ENCODE measurements around the gene GDPD4.
A peak's percentile ranks its signal among the peaks of the same experiment; 100 is the strongest.

GDPD4 gene

DNA sequence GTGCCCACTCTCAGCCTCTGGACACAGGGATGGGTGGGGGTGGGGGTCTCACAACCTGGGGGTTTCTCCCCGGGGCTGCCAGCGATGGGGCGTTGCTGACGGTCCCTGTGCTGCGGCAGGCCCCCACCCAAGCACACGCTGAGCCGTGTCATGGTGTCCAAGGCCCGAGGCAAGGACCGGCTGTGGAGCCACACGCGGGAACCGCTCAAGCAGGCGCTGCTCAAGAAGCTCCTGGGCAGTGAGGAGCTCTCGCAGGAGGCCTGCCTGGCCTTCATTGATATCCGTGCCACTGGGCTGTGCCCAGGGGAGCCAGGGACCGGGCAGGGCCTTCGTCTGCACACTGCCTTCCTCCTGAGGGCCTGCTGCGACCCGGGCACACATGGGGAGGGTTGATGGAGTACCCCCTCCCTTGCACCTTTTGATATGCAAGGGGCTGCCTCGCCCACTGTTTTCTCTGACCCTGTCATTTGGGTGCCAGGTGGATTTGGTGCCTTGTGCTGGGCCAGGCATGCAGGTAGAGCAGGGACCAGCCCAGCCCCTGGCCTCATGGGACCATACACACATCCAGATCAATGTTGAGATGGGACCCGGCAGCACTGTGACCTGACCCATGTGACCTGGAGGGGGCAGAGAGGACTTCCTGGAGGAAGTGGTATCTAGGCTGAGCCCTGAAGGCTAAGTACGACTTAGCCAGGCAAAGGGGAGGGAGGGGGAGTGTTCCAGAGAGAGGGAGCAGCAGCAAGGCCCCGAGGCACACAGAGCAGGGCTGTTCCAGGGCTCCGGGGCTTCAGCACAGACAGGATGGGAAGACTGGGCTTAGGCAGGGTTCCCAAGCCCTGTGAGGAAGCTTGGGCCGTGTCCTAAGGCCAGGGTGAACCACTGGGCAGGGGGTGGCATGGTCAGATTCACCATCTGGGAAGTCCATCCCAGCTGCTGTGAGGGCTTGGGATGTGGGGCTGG lies 98.3 kb downstream of the GDPD4 start:
- no peak for DNase-seq

DNA sequence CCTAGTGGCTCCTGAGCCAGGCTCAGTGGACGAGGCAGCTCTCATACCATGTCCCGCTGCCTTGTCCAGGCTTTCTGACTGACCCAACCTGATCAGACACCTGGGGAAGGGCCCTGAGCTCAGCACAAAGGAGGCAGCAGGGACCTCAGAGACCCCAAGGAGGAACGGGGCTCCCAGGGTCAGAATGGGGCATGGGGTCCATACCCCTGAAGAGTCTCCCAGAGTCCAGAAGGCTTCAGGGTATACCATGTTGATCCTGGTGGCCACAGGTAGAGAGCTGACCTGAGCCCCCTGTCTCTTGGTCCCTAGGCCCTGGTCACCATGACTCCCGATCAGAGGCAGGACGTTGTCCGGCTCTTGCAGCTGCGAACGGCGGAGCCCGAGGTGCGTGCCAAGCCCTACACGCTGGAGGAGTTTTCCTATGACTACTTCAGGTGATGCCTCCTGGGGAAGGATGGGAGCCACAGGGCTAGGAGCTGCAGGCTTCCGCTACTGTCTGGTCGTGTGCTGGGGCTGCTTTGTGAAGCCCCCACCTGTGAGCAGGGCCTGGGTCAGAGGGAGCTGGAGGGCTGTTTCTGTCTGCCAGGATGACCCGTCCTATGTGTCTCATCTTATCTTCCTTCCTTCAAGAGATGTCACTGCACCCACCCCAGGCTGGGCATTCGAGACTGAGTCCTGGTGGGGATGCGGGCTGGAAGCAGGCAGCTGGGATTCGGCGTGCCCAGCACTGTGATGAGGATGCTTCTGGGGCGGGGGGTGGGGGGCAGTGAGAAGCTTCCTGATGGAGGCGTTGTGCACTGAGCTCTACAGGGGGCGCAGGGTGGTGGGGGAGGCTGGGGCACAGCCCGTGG lies 99.3 kb downstream of the GDPD4 start:
- no peak for DNase-seq

DNA sequence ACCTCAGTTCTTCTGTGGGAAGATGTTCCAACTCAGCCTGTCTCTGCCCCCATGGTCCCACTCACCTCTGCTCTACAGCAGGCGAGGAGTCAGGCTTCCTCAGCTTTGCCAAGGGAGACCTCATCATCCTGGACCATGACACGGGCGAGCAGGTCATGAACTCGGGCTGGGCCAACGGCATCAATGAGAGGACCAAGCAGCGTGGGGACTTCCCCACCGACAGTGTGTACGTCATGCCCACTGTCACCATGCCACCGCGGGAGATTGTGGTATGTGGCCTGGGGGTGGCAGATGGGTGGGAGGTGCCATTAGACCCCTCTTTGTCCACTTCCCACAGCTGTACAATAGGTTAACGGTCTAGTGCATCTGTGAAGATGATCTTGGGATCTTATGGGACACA lies 100.1 kb downstream of the GDPD4 start:
- no peak for DNase-seq

DNA sequence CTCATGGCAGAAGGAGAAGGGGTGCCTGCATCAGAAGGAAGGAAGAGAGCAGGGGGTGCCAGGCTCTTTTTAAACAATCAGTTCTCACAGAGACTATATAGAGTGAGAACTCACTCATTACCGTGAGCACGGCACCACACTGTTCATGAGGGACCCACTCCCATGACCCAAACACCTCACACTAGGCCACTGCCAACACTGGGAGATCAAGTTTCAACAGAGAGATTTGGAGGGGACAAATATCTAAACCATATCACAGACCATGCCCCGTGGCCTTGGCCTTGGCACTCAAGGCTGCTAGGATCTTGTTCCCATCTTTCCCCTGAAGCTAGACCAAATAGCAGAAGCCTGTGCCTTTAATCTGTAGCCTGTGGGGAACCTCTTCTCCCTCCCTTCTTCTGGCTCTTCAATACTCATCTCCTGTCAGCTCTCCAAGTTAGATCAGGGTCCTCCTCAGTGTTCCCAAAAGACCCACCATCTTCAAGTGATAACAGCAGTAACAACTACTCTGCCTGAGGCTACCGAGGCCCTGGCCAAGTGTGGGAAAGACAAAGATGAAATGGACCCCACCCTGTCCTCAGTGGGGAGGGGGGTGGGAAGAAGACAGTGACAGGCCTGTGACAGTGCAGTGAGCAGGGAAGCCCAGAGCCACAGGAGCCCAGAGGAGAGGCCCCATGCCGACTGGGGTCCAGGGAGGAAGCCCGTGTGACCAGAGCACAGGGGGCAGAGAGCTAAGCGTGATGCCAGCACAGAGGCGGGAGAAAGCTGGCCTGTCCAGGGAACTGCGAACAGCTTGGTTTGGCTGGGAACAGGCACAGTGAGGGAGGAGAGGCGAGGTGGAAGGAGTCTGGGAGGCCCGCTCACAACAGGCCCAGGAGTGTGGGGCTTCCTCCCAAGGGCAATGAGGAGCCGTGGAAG lies 100.9 kb downstream of the GDPD4 start:
- no peak for DNase-seq

DNA sequence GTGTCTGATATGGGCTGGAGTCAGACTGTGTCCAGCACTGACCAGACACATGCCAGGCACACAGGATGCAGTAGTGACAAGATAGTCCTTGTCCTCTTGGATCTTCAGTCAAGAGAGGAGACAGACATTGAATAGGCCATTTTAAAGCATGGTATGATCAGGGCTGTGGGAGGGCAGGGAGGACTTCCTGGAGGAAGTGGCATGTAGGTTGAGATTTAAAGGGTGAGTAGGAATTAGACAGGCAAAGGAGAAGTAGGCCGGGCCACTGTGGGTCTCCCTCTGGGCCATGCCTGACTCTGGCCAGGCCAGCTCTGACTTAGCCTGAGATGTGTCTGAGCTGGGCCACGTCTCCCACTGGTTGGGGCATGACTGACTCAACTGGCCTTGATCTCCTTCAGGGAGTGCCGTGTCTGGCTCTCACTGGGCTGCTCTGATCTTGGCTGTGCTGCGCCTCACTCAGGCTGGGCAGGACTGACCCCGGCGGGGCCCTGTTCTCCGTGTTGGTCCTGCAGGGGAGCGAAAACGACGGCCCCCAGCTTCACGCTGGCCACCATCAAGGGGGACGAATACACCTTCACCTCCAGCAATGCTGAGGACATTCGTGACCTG lies 102.2 kb downstream of the GDPD4 start:
- DNase-seq: no peak

DNA sequence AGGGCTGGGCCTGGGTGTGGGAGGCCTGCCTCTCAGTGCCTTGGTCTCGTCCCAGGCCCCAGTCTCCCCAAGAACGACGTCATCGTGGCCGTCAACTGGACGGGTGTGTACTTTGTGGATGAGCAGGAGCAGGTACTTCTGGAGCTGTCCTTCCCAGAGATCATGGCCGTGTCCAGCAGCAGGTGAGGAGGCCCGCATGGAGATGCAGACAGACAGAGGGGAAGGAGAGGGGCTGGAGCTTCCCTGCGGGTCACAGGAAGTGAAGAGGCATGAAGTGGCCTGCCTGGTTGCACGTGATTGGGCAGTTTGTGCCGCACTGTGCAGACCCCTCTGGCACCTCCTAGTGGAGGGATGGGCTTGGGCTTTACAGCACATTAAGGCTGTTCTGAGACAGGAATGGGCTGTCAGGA lies 103.0 kb downstream of the GDPD4 start:
- DNase-seq: no peak

DNA sequence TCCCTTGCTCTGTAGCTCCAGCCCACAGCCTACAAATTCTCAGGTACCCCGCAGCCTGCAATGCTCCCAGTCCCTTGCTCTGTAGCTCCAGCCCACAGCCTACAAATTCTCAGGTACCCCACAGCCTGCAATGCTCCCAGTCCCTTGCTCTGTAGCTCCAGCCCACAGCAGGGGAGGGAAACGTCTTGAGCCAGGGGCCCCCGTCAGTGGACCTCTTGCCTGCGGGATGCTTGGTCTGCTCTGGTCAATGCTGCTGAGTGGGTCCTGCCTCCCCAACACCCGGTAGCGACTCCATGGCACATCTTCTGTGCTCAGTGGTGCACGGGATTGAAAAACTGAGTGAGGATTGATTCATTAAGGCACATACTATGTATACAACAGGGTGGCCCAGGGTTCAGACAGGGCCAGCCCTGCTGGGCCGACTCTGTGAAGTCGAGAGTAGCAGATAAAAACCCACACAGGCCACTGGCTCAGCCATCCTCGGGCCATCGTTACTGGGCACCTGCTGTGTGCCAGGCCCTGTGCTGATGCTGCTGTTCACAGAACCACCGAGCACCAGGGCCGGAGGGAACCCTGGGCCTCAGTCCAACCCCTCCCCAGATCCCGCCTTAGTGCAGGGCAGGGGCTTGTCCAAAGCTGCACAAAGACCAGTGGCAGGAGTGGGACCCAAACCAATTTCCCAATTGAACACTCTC lies 103.7 kb downstream of the GDPD4 start:
- no peak for DNase-seq

DNA sequence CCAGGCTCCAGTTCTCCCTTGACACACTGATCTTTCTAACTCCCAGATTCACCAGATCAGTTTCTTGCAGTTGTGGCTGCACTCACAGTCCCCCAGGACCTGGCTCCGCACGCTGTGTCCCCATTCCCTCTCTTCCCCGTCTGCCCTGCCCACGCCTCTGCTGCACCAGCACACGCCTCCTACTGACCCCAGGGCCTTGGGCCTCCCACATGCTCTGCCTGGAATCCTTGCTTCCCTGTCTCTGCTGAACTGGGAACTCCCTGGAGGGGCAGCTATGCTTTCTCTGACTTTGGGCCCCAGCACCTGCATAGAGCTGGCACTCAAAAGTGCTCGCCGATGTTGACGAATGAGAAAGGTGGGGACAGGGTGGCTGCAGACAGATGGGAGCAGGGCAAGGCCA lies 104.5 kb downstream of the GDPD4 start:
- no peak for DNase-seq

DNA sequence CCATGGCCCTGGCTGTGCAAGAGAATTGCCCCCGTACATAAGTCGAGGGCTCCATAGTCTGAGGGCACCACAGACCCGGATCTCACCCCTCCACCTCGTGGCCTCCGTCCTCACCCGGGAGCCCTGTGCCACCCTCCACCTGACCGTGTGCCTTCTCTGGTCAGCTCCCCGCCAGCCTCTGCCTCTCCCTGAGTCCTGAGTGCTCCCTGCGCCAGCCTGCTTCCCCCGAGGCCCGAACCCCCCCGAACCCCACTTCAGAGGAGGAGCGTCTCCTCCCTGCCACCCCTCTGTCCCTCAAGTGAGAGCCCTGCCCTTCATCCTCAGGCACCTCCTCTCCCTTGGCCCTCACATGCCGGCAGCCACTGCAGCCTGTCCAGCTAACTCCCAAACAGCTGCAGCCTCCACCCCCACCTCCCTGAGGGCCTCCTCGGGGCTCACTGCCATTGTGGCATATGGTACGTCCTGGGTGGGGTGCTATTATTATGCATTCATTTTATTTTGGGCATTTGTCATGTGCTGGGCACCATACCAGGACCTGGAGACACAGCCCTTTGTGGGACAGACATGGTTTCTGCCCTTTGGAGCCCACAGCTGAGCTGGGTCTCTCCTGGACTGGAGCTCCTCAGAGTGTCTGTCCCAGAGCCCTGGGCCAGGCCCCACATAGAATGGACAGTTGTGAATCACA lies 106.3 kb downstream of the GDPD4 start:
- DNase-seq: no peak

DNA sequence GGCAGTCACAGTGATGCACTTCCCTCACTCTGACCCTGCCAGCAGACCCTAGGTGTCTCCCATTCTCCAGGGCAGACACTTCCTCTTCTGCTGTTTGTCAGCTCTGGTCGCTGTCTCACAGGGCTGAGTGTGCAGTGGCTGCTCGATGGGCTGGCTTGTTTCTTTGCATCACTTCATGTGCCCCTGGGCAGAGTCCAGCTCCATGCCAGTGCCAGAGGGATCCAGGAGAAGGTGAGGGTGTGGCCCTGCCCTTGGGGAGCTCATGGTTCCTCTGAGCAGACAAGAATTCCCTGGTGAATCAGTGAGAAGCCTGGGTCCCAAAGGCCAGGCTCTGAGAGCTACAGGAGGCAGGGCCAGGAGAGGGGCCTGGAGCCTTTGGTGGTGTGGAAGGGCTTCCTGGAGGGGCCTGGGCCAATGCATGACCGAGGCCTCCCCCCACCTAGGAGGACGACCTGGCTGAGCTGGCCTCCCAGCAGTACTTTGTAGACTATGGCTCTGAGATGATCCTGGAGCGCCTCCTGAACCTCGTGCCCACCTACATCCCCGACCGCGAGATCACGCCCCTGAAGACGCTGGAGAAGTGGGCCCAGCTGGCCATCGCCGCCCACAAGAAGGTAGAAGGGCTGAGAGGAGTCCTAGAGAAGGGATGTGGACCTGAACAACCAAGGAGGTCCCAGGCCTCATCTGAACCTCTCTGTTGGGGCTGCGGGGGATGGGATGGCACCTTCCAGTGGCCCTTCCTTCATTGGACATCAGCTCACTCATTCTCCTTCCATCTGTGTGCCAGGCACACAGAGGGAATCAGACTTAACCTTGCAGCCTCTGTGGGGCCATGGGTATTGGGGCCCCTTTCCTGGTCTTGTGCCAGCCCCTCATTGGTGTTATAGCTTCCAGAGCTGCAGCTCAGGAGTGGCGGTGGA lies 107.3 kb downstream of the GDPD4 start:
- no peak for DNase-seq

DNA sequence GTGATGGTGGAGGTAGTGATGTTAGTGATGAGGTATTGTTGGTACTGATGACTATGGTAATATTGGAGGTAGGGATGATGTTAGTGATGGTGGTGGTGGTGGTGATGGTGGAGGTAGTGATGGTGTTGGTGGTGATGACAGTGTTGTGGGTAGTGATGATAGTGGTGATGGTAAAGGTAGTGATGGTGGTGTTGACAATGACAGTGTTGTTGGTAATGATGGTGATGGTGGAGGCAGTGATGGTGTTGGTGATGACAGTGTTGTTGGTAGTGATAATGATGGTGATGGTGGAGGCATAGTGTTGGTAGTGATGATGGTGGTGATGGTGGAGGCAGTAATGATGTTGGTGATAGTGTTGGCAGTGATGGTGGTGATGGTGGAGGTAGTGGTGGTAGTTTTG lies 108.3 kb downstream of the GDPD4 start:
- no peak for DNase-seq

DNA sequence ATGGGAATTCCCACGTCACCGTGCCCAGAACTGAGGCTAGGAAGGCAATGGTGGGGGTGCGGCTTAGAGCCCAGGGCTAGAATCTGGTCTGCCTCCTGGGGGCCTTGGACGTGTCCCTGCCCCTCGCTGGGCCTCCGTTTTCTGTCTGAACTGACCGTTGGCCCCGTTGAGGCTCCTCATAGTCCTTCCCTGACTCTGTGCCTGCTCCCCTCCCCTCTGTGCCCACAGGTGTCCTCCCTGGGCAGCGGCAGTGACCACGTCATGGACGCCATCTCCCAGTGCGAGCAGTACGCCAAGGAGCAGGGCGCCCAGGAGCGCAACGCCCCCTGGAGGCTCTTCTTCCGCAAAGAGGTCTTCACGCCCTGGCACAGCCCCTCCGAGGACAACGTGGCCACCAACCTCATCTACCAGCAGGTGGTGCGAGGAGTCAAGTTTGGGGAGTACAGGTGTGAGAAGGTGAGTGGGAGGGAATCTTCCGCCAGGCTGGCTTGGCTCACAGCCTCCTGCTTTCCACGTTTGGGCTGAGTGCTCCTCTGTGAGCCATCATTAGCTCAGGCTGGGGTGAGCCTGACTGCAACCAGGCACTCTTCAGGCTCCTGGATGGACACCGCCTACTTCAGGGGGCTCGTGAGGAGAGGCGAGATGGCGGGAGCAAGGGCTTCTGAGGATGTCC lies 109.5 kb downstream of the GDPD4 start:
- DNase-seq: peak; percentile 46

DNA sequence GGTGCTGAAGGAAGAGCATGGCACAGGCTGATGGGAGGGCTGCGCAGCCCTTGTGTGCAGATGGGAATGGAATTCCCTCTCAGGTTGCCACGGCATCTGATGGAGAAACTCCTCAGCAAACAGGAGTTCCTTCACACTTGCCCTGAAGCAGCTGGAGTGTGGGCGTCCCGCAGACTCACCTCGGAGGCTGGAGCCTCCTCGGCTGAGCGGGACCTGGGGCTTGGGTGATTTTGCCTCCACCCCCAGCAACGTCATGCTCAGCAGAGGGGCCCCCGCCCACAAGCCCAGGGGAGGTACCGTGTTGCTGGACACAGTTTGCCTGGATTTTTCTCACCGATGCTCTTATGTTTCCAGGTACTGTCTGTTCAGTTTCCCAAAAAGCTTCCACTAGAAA lies 110.1 kb downstream of the GDPD4 start:
- DNase-seq: no peak

DNA sequence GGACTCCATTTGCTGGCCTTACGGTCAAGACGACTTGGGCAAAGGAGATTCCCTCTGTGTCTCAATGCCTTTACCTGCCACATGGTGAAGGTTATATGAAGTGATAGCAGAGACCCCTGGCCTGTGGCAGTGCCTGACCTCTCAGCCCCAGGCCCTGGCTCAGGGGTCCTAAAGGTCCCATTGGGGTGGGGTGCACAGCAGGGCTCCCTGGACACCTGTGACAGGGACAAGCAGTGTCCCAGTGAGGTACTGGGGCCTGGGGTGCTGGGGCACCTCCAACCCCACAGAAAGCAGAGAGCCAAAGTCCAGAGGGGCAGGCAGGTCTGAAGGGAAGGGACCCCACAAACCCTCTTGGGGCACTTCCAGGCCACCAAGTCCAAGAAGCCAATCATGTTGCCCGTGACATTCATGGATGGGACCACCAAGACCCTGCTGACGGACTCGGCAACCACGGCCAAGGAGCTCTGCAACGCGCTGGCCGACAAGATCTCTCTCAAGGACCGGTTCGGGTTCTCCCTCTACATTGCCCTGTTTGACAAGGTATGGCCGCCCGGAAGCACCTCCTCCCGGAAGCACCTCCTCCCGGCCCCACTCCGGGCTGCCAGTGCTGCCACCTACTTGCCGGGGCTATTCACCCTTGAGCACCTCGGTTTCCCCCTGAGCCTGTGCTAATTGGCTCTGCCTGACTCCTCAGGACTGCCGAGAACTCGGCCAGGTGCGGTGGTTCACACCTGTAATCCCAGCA lies 111.0 kb downstream of the GDPD4 start:
- no peak for DNase-seq

DNA sequence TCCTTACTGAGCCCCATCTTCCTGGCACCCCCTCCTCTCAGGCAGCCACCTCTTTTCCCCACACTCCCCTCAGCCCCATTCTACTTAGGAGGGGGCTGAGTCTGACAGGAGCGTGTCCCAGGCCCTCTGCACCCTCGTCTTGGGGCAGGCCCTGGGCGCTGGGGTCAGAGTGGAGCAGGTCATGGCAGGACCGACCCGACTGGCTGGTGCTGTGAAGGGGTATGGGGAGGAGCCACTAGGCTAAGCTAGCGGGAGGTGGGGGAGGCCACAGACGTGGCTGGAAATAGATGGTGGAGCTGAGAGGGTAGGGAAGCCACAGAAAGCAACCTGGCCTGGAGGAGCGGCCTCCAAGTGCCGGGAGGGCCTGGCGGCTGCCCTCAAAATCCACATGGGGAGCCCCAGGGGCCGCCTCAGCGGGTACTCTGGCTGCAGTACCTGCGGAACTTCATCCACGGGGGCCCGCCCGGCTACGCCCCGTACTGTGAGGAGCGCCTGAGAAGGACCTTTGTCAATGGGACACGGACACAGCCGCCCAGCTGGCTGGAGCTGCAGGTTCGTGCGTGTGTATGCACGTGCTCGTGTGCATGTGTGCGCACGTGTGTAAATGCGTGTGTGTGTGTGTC lies 111.8 kb downstream of the GDPD4 start:
- no peak for DNase-seq

DNA sequence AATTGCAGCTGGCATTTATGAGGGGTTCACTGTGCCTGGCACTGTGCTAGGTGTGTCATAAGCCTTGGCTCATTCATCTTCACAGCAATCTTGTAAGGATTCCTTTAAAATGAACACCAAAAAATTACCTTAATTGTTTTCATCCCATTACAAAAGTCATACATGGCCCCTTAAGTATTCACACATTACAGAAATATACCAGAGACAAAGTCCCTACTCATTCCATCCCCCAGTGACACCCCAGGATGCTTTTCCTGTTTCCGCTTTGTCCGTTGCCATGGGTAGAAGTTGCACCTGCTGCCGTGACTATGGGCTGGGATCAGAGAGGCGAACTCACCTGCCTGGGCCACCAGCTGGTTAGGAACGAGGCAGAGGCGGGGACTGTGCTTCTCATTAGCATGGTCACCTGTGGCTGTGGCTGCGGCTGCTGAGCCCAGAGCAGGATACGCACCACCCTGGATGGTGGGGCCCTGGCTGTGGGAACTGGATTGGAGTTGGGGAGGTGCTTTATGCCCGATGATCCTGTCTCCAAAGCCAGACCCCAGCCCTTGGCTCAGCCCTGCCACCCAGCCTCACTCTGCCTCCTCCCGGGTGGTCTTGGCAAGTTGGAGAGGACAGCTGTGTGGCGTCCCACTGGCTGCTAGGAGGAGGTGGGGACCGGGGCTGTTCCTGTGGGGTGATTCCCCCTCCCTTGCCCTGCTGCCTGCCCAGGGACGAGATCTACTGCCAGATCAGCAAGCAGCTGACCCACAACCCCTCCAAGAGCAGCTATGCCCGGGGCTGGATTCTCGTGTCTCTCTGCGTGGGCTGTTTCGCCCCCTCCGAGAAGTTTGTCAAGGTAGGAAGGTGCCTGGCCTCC lies 112.6 kb downstream of the GDPD4 start:
- DNase-seq: no peak

Measured in femur (tissue), 1 donor.